NCI-H1048 (cell line): ENCODE results near the gene PPBP.

Experiments
- DNase-seq: peaks from one replicate; lab custom pipeline; 2025; lab: John Stamatoyannopoulos, UW

PPBP gene

GRCh38 chr4:73988061-73988460 is at the start of gene PPBP:
TSS of gene PPBP (minus strand) at chr4:73988190. CDS start at chr4:73988103, 87 bp downstream.
- DNase-seq: no peak

DNA sequence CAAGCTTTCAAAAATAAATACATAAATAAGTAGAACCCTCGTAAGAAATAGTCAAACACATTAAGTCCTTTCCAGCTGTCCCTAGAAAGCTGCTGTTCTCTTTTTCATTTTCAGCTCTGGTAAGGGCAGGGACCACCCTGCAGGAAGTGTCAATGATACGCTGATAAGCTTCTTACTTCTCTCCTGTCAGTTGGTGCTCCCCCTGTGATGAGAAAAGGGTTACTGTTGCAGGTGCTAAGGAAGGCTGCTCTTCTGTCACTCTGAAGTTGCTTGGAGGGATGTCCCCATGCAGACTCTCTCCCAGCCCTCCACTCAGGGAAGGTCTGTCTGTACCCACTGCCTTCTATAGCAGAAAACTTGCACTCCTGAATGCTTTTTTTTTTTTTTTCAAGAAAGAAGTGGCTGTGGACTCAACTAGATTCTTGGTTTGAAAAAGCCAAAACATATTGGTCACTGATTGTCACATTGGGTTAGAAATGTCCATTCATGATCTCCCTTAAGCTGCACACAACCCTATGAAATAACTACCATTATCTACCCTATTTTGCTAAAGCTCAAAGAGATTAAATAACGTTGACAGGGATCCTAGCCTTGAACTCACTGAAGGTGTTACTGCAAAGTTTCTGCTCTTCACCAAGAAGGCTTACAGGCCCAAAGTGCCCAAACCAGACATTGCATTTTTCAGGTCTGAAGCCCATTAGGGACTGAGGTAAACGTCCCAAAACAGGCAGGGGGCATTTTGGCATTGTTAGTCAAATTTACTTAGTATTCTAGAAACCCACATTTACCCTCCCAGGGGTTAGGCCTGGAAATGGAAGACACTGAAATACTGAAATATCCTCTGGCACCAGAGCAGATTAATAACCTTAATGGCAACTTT is 49.3 kb upstream of the PPBP start:
- DNase-seq: no peak

GRCh38 chr4:74033739-74034138 is 45.7 kb upstream of the PPBP start:
- no peak for DNase-seq

- DNase-seq: peak; percentile 30
Measured at GRCh38 chr4:74032064-74032463, 44.1 kb upstream of the PPBP start.

DNA sequence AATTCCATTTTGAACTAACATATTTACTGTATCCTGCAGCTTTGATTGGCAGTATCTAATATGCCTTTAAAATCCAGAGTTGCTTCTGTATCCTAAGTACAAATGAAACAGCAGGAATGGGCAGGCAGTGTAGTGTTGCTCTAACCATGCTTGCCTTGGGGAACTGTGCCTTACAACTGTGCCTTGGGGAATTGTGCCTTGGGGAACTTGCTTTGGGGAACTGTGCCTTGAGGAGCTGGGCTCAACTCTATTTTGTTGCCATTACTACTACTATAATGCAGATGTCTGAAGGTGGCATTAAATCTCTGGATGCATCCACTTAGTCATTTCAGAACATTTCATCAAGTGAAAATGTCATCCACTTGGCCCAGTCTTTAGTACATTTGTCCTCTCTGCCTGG is 43.6 kb upstream of the PPBP start:
- no peak for DNase-seq

DNA sequence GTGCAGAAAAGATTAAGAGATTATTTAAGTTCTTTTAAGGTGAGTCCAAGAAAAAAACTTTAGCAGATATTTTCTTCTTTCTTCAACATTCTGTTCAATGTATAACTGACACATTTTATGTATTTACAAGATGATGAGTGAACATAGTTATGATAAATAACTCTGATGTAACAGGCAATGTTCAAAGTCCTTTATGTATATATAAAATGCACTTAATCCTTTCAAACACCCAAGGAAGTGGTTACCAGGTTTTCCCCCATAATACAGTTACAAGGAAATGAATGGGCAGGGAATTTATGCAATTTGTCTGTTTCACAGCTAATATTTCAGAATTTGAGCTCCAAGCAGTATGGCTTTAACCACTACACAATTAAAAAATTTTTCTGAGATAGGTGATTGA is 42.3 kb upstream of the PPBP start:
- no peak for DNase-seq

GRCh38 chr4:74028504-74028903 is 40.5 kb upstream of the PPBP start:
- DNase-seq: no peak

DNA sequence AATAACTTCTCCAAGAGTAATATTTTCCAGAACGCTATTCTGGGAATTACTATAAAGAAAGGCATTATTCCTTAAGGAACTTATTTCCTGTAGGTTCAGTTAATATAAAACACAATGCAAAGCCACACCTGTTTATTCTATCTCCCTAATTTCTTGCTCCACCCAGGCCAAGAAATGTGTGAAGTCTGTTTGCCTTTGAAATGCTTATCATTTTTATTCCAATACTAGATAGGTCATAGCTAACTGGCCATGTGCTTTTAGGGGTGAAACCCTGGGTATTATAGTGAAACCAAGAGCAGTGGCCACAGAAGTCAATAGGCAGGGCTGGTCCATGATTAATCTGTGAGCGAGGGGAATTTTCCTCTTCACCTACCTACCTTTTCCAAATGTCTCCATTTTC is 35.7 kb upstream of the PPBP start:
- DNase-seq: no peak

GRCh38 chr4:74021601-74022000 is 33.6 kb upstream of the PPBP start:
- no peak for DNase-seq

DNA sequence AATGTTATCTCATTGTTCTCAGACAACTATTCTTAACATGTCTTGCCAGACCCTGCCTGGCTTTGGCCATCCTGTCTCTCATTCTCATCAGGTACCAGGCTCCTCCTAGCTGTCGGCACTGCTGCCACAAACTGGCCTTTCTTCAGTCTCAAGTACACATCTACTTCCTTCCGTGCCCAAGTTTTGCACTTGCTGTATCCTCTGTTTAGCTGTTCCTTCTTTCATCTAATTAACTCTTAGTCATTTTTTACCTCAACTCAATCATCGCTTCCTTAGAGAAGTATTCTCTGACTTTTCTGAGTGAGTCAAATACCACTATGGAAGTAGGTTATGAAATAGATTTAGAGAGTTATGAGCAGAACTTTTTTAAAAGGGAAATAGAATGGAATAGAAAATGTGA is 30.8 kb upstream of the PPBP start:
- no peak for DNase-seq

- DNase-seq: no peak
Measured at GRCh38 chr4:74018116-74018515, 30.1 kb upstream of the PPBP start.

DNA sequence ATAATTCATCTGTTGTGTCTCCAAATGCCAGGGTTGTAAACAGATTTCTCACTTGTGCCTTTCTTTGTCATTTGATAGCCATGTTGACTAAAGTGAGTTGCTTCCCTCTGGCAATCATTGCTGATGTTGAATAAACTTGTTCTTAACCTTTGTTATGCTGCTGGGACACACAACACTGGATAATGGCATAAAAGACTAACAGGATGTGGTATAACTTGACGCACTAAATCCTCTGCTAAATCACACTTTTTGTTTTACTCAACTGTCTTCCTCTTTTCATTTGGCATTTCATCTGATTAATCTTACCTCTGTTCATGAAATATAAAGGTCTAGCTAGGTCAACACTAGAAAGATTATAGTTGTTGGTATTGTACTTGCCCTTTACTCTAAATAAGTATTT is 28.1 kb upstream of the PPBP start:
- DNase-seq: no peak

GRCh38 chr4:74015126-74015780 is 27.3 kb upstream of the PPBP start:
- DNase-seq: no peak

DNA sequence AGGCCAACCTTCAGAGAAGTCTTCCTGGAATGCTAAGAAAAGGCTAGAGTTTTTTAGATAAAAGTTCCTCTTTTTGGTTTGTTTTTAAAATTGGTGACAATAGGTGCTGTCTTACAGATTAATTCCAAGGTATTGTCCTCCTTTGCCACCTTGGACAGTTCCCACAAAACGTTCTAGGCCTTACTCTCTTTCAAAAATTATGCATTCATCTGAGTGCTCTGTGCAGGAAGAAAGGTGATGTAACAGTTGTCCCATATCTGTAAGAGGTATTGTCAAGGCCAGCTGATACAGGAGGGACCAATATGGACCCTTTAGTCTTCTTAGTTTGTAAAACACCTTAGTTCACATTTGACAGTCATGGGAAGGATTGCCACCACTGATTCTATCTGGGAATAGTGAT is 26.3 kb upstream of the PPBP start:
- no peak for DNase-seq

GRCh38 chr4:74013264-74013663 is 25.3 kb upstream of the PPBP start:
- DNase-seq: no peak

DNA sequence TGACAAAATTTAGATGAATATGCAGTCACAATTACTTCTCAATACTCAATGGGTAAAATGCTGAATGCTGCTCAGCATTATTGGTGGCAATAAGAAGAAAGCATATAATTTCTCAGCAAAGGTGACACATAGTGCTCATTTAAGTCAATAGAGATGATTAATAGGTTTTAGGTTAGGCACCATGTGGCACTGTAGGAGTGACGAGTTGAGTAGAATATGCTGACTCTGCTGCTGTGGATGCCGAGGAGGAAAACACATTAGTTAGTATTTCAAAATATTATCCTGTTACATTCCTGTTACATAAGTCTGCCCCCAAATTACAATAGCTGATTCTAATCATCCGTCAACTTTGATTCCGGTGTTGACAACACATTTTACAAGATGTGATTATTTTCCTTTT is 24.1 kb upstream of the PPBP start:
- no peak for DNase-seq

DNA sequence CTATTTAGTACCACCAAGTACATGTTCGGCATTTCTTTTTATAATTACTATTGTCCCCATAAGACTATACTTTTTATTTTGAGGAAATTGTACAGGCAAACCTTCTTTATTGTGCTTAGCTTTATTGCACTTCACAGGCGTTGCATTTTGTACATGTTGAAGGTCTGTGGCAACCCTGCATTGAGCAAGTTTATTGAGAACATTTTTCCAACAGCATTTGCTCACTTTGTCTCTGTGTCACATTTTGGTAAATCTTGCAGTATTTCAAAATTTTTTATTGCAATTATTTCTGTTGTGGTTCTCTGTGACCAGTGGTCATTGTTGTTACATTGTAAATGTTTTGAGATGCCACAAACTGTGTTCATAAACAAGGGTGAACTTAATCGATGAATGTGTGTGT is 21.3 kb upstream of the PPBP start:
- no peak for DNase-seq

DNA sequence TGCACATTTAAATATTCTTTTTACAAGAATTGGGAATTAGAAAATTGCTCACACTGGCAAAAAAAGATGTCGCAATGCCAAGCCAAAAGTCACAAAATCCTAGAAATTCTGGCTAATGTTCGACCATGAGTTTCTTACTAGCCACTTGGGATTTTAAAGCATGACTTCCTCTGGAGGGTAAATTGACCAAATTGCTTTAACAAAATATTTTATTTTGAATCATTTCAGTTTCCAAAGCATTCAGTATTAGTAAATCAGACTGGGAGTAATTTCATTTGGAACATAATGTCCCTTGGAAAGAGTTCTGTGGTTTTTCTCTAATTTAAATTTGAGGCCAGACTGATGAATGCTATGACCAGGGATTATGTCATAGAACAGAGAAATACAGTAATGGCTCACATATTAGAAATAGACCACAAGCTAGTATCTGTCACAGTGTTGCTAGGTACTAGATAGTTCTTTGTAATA is 18.1 kb upstream of the PPBP start:
- no peak for DNase-seq

DNA sequence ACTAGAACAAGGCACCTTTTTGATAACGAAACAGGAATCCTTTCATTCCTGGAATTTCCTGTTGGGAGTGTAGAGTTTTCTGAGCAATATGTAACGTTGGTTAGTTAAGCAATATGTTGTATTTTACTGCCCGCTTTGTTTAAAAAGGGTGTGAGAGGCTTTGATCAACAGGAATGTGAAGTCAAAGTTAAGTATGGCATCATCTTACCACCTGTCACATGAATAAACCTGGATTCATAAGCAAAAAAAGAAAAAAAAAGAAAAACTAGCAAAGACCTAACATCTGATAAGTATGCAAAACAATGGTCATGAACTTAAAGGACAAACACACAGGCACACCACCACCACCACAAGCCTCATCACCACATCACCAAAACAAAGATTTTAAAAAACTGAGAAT is 17.5 kb upstream of the PPBP start:
- DNase-seq: no peak

DNA sequence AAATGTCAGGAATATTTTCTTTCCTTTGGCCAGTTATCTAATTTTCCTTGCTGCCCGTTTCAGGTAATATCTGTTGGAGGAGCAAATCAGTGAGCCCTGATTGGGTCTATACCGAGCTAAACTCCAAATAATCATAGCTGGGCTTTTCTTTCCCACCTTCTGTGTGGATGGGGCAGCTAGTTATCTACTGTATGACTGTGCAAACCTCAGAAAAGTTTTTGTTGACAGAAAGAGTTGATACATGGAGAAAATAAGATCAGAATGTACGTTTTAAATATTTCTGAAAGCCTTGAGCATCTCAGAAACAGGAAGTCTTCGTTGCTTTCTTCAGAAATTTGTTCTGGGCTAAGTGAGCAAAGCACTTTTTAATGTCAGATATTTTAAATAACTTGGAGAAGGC is 16.7 kb upstream of the PPBP start:
- no peak for DNase-seq

DNA sequence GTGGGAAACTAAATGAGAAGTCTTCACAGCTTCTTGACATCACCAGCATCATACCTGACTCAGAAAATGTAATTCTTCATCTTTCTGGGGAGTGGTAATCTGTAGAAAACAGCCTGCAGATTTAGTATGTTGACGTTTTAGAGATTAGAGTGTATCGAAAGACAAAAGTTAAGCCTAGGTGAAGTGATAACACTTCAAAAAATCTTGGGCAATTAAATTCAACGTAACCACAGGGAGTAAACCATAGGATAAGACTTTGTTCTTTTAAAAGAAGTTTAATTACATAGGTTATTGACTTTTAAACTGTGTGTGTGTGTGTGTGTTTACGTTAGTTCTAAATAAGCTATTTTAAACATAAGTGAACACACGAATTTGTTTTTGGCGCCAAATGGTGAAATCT is 12.3 kb upstream of the PPBP start:
- DNase-seq: no peak

DNA sequence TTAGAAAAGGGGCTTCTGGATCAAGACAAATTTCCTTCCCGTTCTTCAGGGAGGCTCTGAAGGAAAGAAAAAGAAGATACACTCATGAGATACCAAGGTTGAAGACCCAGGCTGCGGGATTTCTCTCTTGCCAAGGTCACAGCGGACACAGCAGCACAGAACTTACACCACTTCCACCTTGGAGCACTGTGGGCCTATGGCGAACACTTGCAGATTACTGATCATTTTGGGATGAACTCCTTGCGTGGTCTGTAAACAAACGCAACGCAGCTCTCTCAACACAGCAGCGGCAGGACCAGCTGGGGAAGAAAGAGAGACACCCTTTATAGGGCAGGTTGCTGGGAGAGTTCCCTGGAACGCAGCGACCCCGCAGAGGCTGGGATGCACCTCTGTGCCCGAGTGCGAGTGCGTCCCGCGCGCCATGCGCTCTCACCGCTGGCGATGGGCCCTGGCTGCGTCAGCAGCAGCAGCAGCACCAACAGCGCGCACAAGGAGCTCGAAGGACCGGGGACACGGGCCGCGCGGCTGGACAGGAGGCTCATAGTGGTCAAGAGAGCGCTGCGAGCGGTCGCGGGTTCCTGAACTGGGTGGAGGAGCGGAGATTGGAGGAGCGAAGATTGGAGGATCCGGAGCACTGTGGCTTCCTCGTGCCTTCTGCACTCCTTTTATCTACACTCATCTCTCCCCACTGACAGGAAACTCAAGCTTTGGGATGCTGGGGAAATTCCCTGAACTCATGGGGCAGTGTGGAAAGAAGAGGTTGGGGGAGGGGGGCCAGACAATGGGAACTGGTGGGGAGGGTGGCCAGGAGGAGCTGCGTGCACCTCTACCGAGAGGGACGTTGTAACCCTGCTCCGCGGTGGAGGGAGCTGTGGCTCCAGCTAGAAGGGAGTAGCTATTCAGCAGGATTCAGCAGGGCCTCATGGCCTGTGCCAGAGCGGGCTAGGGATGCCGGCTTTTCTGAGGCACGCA is 10.3 kb upstream of the PPBP start, which contains the start of gene CXCL5:
TSS of gene CXCL5 (minus strand) at position 638 of the 972 bp plus-strand sequence. CDS start at position 542, 96 bp downstream.
- no peak for DNase-seq
